GM19397 (cell line): ENCODE results near the gene ZRANB1.

Experiments used
- ATAC-seq: cut with Tn5 transposase; IDR thresholded peaks from one replicate; pipeline ENCODE4 v1.9.1; 2021; ENCODE audit warnings: mild to moderate bottlenecking, moderate library complexity; ENCODE audit not compliant: unreplicated experiment

The ZRANB1 gene

GRCh38 chr10:125003901-125004467 lies 62.1 kb downstream of the ZRANB1 start:
- ATAC-seq: no peak

- ATAC-seq: no peak
These were observed 62.8 kb downstream of the ZRANB1 start for GRCh38 chr10:125004571-125005311.

GRCh38 chr10:125005312-125006187 lies 63.6 kb downstream of the ZRANB1 start:
- ATAC-seq: no peak

- ATAC-seq: no peak
These were observed 64.3 kb downstream of the ZRANB1 start for GRCh38 chr10:125006188-125006680.

- no peak for ATAC-seq
These were observed 65.1 kb downstream of the ZRANB1 start for GRCh38 chr10:125006921-125007426.

- ATAC-seq: no peak
These were observed 65.5 kb downstream of the ZRANB1 start for GRCh38 chr10:125007436-125007835.

GRCh38 chr10:125008689-125009638 lies 67.0 kb downstream of the ZRANB1 start:
- no peak for ATAC-seq

GRCh38 chr10:125009661-125010161 lies 67.8 kb downstream of the ZRANB1 start:
- ATAC-seq: no peak

GRCh38 chr10:125010362-125010761 lies 68.4 kb downstream of the ZRANB1 start:
- ATAC-seq: no peak

GRCh38 chr10:125011171-125011925 lies 69.4 kb downstream of the ZRANB1 start:
- no peak for ATAC-seq

GRCh38 chr10:125011926-125012705 lies 70.2 kb downstream of the ZRANB1 start:
- no peak for ATAC-seq

- ATAC-seq: no peak
These were observed 71.1 kb downstream of the ZRANB1 start for GRCh38 chr10:125012851-125013528.

GRCh38 chr10:125013529-125013872 lies 71.6 kb downstream of the ZRANB1 start:
- no peak for ATAC-seq

- no peak for ATAC-seq
These were observed 72.3 kb downstream of the ZRANB1 start for GRCh38 chr10:125014086-125014830.

GRCh38 chr10:125014836-125015355 lies 73.0 kb downstream of the ZRANB1 start:
- ATAC-seq: no peak

- no peak for ATAC-seq
These were observed 73.5 kb downstream of the ZRANB1 start for GRCh38 chr10:125015356-125015944.

- ATAC-seq: no peak
These were observed 74.2 kb downstream of the ZRANB1 start for GRCh38 chr10:125016123-125016522.
